ENCODE measurements around the gene MAP1LC3A. TPM values are rescaled to one million over a fixed set of nuclear protein-coding genes. Genes with fewer than 3 reads are reported as not detected.

Gene MAP1LC3A
- total RNA-seq, 1 experiment from 2014 or later = not detected

DNA sequence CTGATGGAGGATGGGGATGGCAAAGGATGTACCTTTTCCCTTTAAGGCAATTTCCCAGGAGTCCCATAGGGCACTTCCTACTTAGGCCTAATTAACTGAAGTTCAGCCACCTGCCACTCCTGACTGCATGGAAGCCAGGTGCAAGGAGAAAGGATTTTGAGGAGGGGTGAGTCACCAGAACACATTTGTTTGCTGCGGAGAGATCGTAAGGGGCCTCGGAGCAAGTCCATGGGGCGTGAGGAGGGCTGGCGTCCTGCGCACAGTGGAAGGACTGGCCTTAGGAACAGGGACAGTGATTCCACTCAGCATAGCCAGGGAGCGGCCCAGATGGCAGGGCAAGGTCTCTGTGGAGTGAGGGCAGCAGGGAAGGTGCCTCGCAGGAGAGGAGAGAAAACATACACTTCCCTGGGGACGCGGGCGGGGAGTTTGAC, 11.8 kb upstream of the MAP1LC3A start:
- no TSS peak for BruUV-seq (replicated peaks)
- ATAC-seq = no peak
- no peak for TF ChIP-seq ZNF274 (IDR thresholded peaks at IDR 0.05; ENCODE audit: low read depth, low read length)
- no peak for TF ChIP-seq SIN3A (IDR thresholded peaks at IDR 0.05; ENCODE audit: low read depth)
- no peak for TF ChIP-seq YY1 (IDR thresholded peaks at IDR 0.05; ENCODE audit: extremely low read depth, insufficient replicate concordance, low read depth, low read length)

DNA sequence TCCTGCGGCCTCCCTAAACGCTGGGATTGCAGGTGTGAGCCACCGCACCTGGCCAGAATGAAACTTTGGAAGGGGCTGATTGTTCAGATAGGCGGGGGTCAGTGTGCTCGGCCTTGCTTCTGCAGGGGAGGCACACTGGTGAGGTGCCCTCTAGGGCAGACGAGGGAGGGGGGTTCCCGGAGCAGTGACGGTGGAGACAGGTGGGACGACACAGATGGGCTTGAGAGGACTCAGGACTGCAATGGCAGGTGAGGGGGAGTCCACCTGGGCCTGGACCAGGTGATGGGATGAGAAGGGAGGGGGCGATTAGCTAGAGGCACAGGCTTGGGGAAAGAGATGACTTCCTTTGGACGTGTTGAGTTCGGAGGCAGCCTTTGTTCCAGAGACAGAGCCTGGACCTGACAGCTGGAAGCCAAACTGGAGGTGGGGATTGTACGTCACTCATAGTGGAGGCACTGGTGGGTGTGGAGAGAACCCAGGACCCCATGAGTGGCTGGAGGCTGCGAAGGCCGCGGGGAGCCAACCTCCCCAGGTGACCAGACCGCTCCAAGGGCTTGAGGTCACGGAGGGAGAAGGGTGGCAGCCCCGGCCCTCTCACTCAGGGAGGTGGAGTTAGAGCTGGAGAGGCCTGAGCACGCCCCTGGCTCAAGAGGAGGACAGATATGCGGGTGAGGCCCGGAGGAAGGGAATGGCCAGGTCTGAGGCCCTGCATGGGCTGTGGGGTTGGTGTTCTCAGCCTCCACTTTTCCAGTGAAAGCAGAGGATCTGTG, 10.5 kb upstream of the MAP1LC3A start:
- no peaks in the 10 kb centered on the region for H3K9me2 ChIP-seq (ENCODE audit: insufficient read depth)
- no peaks in the 10 kb centered on the region for H3K36me3 ChIP-seq (ENCODE audit: control insufficient read depth in 1 of 2, insufficient read depth in 2 of 2, low read length in 2 of 2)
- no peak overlapping the region for H3K9ac ChIP-seq (ENCODE audit: low read length)
- ChIA-PET POLR2A (no interaction called here), CTCF (no interaction called here), RAD21 (ENCODE audit: low non-redundant PET in 1 of 2, low total read pairs in 2 of 2, uncharacterized antibody in 2 of 2, unreplicated experiment in 2 of 2) (no interaction called here)
- peaks cover 0 to 11% of the 10 kb centered on the region in 2 experiments; a peak in 2 of 4 replicates for H3K4me1 ChIP-seq (ENCODE audit: control insufficient read depth in 1 of 2, insufficient read depth in 2 of 2, low read length in 2 of 2)
- H2AFZ ChIP-seq (ENCODE audit: low read depth, low read length, poor library complexity, severe bottlenecking) = no peak overlapping the region
- no peaks in the 10 kb centered on the region for H3K27me3 ChIP-seq (ENCODE audit: insufficient read depth, low read length)
- no peaks in the 10 kb centered on the region for H3K9me3 ChIP-seq (ENCODE audit: control insufficient read depth in 1 of 2, insufficient read depth in 1 of 2, low read depth in 1 of 2, low read length in 2 of 2)
- H3K4me2 ChIP-seq (ENCODE audit: low read length) = no peak overlapping the region
- no peak overlapping the region for H3K4me3 ChIP-seq (replicated peaks in 1 of 2; ENCODE audit: low read depth in 1 of 2, low read length in 2 of 2)
- H3K27ac ChIP-seq (ENCODE audit: low read depth, low read length) = no peak overlapping the region
- DNase-seq (ENCODE audit: low read depth, low spot score) = no peak
- no TSS peak for BruUV-seq (replicated peaks)
- ATAC-seq = no peak
- H4K20me1 ChIP-seq (ENCODE audit: insufficient read depth) = no peaks in the 10 kb centered on the region
- intact Hi-C loops (cut with micrococcal nuclease) = no loop called here
- H3K79me2 ChIP-seq (ENCODE audit: insufficient read depth, low read length) = no peaks in the 10 kb centered on the region
- no peak for TF ChIP-seq SRF (IDR thresholded peaks at IDR 0.05; ENCODE audit: low read depth)
- TF ChIP-seq ELF1 (IDR thresholded peaks at IDR 0.05; ENCODE audit: borderline replicate concordance, low read depth) = no peak
- no peak for TF ChIP-seq ZNF274 (IDR thresholded peaks at IDR 0.05; ENCODE audit: low read depth, low read length)
- TF ChIP-seq SIN3A (IDR thresholded peaks at IDR 0.05; ENCODE audit: low read depth) = no peak
- no peak for TF ChIP-seq FOSL1 (IDR thresholded peaks at IDR 0.05; ENCODE audit: low read depth)
- TF ChIP-seq, protein P1, sequence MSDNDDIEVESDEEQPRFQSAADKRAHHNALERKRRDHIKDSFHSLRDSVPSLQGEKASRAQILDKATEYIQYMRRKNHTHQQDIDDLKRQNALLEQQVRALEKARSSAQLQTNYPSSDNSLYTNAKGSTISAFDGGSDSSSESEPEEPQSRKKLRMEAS (IDR thresholded peaks at IDR 0.05) = no peak
- no peak for TF ChIP-seq JUND (IDR thresholded peaks at IDR 0.05)
- TF ChIP-seq, protein P2, sequence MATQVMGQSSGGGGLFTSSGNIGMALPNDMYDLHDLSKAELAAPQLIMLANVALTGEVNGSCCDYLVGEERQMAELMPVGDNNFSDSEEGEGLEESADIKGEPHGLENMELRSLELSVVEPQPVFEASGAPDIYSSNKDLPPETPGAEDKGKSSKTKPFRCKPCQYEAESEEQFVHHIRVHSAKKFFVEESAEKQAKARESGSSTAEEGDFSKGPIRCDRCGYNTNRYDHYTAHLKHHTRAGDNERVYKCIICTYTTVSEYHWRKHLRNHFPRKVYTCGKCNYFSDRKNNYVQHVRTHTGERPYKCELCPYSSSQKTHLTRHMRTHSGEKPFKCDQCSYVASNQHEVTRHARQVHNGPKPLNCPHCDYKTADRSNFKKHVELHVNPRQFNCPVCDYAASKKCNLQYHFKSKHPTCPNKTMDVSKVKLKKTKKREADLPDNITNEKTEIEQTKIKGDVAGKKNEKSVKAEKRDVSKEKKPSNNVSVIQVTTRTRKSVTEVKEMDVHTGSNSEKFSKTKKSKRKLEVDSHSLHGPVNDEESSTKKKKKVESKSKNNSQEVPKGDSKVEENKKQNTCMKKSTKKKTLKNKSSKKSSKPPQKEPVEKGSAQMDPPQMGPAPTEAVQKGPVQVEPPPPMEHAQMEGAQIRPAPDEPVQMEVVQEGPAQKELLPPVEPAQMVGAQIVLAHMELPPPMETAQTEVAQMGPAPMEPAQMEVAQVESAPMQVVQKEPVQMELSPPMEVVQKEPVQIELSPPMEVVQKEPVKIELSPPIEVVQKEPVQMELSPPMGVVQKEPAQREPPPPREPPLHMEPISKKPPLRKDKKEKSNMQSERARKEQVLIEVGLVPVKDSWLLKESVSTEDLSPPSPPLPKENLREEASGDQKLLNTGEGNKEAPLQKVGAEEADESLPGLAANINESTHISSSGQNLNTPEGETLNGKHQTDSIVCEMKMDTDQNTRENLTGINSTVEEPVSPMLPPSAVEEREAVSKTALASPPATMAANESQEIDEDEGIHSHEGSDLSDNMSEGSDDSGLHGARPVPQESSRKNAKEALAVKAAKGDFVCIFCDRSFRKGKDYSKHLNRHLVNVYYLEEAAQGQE (IDR thresholded peaks at IDR 0.05; ENCODE audit: low read depth) = no peak
- TF ChIP-seq EGR1 (IDR thresholded peaks at IDR 0.05; ENCODE audit: low read depth) = no peak
- no peak for TF ChIP-seq CBX3 (IDR thresholded peaks at IDR 0.05; ENCODE audit: low read depth)
- TF ChIP-seq SP1 (IDR thresholded peaks at IDR 0.05; ENCODE audit: low read depth) = no peak
- no peak for TF ChIP-seq ZFX (IDR thresholded peaks at IDR 0.05)
- TF ChIP-seq, protein P3, sequence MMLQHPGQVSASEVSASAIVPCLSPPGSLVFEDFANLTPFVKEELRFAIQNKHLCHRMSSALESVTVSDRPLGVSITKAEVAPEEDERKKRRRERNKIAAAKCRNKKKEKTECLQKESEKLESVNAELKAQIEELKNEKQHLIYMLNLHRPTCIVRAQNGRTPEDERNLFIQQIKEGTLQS (IDR thresholded peaks at IDR 0.05) = no peak
- no peak for TF ChIP-seq CEBPB (IDR thresholded peaks at IDR 0.05; ENCODE audit: low read depth)

More for the DNA sequence above, 11.8 kb upstream of the MAP1LC3A start:
- no peaks in the 10 kb centered on the region for H3K27me3 ChIP-seq (ENCODE audit: insufficient read depth, low read length)
- no peaks in the 10 kb centered on the region for H3K79me2 ChIP-seq (ENCODE audit: insufficient read depth, low read length)
- H3K9me2 ChIP-seq (ENCODE audit: insufficient read depth) = no peaks in the 10 kb centered on the region
- no peak overlapping the region for H3K4me2 ChIP-seq (ENCODE audit: low read length)
- H3K9ac ChIP-seq (ENCODE audit: low read length) = no peak overlapping the region
- intact Hi-C loops (cut with micrococcal nuclease) = no loop called here
- H4K20me1 ChIP-seq (ENCODE audit: insufficient read depth) = no peaks in the 10 kb centered on the region
- H3K9me3 ChIP-seq (ENCODE audit: control insufficient read depth in 1 of 2, insufficient read depth in 1 of 2, low read depth in 1 of 2, low read length in 2 of 2) = no peaks in the 10 kb centered on the region
- peaks cover 0 to 11% of the 10 kb centered on the region in 2 experiments; a peak in 2 of 4 replicates for H3K4me1 ChIP-seq (ENCODE audit: control insufficient read depth in 1 of 2, insufficient read depth in 2 of 2, low read length in 2 of 2)
- DNase-seq (ENCODE audit: low read depth, low spot score) = no peak
- peaks cover 0 to under 1% of the 10 kb centered on the region in 2 experiments; a peak in 2 of 4 replicates for H3K36me3 ChIP-seq (ENCODE audit: control insufficient read depth in 1 of 2, insufficient read depth in 2 of 2, low read length in 2 of 2)
- CTCF ChIA-PET = no interaction called here
- H2AFZ ChIP-seq (ENCODE audit: low read depth, low read length, poor library complexity, severe bottlenecking) = no peak overlapping the region
- H3K27ac ChIP-seq (ENCODE audit: low read depth, low read length) = no peak overlapping the region
- RAD21 ChIA-PET (ENCODE audit: low non-redundant PET in 1 of 2, low total read pairs in 2 of 2, uncharacterized antibody in 2 of 2, unreplicated experiment in 2 of 2) = no interaction called here
- POLR2A ChIA-PET = no interaction called here
- H3K4me3 ChIP-seq (replicated peaks in 1 of 2; ENCODE audit: low read depth in 1 of 2, low read length in 2 of 2) = no peak overlapping the region
